Measurements from ENCODE around the gene GPR137.

- TF ChIP-seq CTCF (IDR thresholded peaks at IDR 0.05; ENCODE audit: low read depth, low read length, poor library complexity, severe bottlenecking) (no peak), EZH2phosphoT487 (IDR thresholded peaks at IDR 0.05; ENCODE audit: borderline replicate concordance, low read length) (no peak)
These were observed 7.0 kb upstream of the GPR137 start for GRCh38 chr11:64278576-64279190.
